GM21717 (cell line): ENCODE results near the gene DHRS2.
"Not testable (repeated sequence)": the region's sequence is repeated elsewhere in the genome, so short reads cannot be mapped to it uniquely, and the experiment has no call there.

Experiments
- ATAC-seq: cut with Tn5 transposase; IDR thresholded peaks from one replicate; pipeline ENCODE4 v1.9.1; 2021; ENCODE audit warnings: mild to moderate bottlenecking, moderate library complexity; ENCODE audit not compliant: unreplicated experiment

The DHRS2 gene

GRCh38 chr14:23636317-23637211 lies at the start of gene DHRS2:
Gene DHRS2, plus strand, starts transcription at chr14:23636364. Its CDS starts 2,501 bp downstream, at chr14:23638865.
- no peak for ATAC-seq

- ATAC-seq = peak; percentile 62
Observed at GRCh38 chr14:23588884-23589598, 47.1 kb upstream of the DHRS2 start.

- no peak for ATAC-seq
Observed at GRCh38 chr14:23589606-23590005, 46.6 kb upstream of the DHRS2 start.

GRCh38 chr14:23590198-23590597 lies 46.0 kb upstream of the DHRS2 start:
- no peak for ATAC-seq

GRCh38 chr14:23594191-23594590 lies 42.0 kb upstream of the DHRS2 start:
- not testable (repeated sequence) for ATAC-seq

GRCh38 chr14:23600322-23600707 lies 35.8 kb upstream of the DHRS2 start:
- ATAC-seq = no peak

- no peak for ATAC-seq
Observed at GRCh38 chr14:23600806-23601205, 35.4 kb upstream of the DHRS2 start.

GRCh38 chr14:23601424-23601823 lies 34.7 kb upstream of the DHRS2 start:
- no peak for ATAC-seq

GRCh38 chr14:23601845-23602180 lies 34.4 kb upstream of the DHRS2 start:
- no peak for ATAC-seq

GRCh38 chr14:23602181-23603095 lies 33.7 kb upstream of the DHRS2 start:
- ATAC-seq = no peak

- no peak for ATAC-seq
Observed at GRCh38 chr14:23603103-23603502, 33.1 kb upstream of the DHRS2 start.

- no peak for ATAC-seq
Observed at GRCh38 chr14:23604148-23604547, 32.0 kb upstream of the DHRS2 start.

- ATAC-seq = no peak
Observed at GRCh38 chr14:23604675-23605170, 31.4 kb upstream of the DHRS2 start.

GRCh38 chr14:23605931-23606585 lies 30.1 kb upstream of the DHRS2 start:
- peak; percentile 73 for ATAC-seq

- ATAC-seq = no peak
Observed at GRCh38 chr14:23608454-23608853, 27.7 kb upstream of the DHRS2 start.

GRCh38 chr14:23609001-23609400 lies 27.2 kb upstream of the DHRS2 start:
- ATAC-seq = no peak

- not testable (repeated sequence) for ATAC-seq
Observed at GRCh38 chr14:23609411-23610089, 26.6 kb upstream of the DHRS2 start.

- ATAC-seq = no peak
Observed at GRCh38 chr14:23610090-23610814, 25.9 kb upstream of the DHRS2 start.

GRCh38 chr14:23610815-23611289 lies 25.3 kb upstream of the DHRS2 start:
- ATAC-seq = no peak
